ENCODE results near the gene TAF1L.
"Not testable (repeated sequence)": the region's sequence is repeated elsewhere in the genome, so short reads cannot be mapped to it uniquely, and the experiment has no call there.

The TAF1L gene

GRCh38 chr9:32635362-32635761, at the start of gene TAF1L:
TAF1L (minus strand) TSS chr9:32635669; CDS start chr9:32635579, 90 bp downstream.
- DNase-seq (ENCODE audit: low spot score), result no peak

- DNase-seq (ENCODE audit: low spot score), result no peak
Observed at GRCh38 chr9:32681751-32682150, 46.3 kb upstream of the TAF1L start.

GRCh38 chr9:32677931-32678330, 42.5 kb upstream of the TAF1L start:
- no peak for DNase-seq (ENCODE audit: low spot score)

- DNase-seq (ENCODE audit: low spot score), result no peak
Observed at GRCh38 chr9:32672469-32672868, 37.0 kb upstream of the TAF1L start.

- no peak for DNase-seq (ENCODE audit: low spot score)
Observed at GRCh38 chr9:32671333-32671732, 35.9 kb upstream of the TAF1L start.

GRCh38 chr9:32665101-32665500, 29.6 kb upstream of the TAF1L start:
- no peak for DNase-seq (ENCODE audit: low spot score)

GRCh38 chr9:32663741-32664140, 28.3 kb upstream of the TAF1L start:
- DNase-seq (ENCODE audit: low spot score), result no peak

- no peak for DNase-seq (ENCODE audit: low spot score)
Observed at GRCh38 chr9:32647671-32648070, 12.2 kb upstream of the TAF1L start.

GRCh38 chr9:32644698-32645097, 9.2 kb upstream of the TAF1L start:
- no peak for DNase-seq (ENCODE audit: low spot score)

- DNase-seq (ENCODE audit: low spot score), result not testable (repeated sequence)
Observed at GRCh38 chr9:32633151-32633550, 2.3 kb downstream of the TAF1L start.

GRCh38 chr9:32631991-32632390, 3.5 kb downstream of the TAF1L start:
- no peak for DNase-seq (ENCODE audit: low spot score)

GRCh38 chr9:32627394-32627954, 8.0 kb downstream of the TAF1L start:
- DNase-seq (ENCODE audit: low spot score), result no peak

- no peak for DNase-seq (ENCODE audit: low spot score)
Observed at GRCh38 chr9:32625320-32625719, 10.1 kb downstream of the TAF1L start.

- no peak for DNase-seq (ENCODE audit: low spot score)
Observed at GRCh38 chr9:32622948-32623347, 12.5 kb downstream of the TAF1L start.

- DNase-seq (ENCODE audit: low spot score), result no peak
Observed at GRCh38 chr9:32618261-32618660, 17.2 kb downstream of the TAF1L start.

- DNase-seq (ENCODE audit: low spot score), result no peak
Observed at GRCh38 chr9:32606811-32607210, 28.7 kb downstream of the TAF1L start.

GRCh38 chr9:32603914-32604852, 31.3 kb downstream of the TAF1L start:
- no peak for DNase-seq (ENCODE audit: low spot score)

- not testable (repeated sequence) for DNase-seq (ENCODE audit: low spot score)
Observed at GRCh38 chr9:32599021-32599420, 36.4 kb downstream of the TAF1L start.

- no peak for DNase-seq (ENCODE audit: low spot score)
Observed at GRCh38 chr9:32596936-32597335, 38.5 kb downstream of the TAF1L start.

- DNase-seq (ENCODE audit: low spot score), result no peak
Observed at GRCh38 chr9:32596096-32596865, 39.2 kb downstream of the TAF1L start.

GRCh38 chr9:32590898-32591297, 44.6 kb downstream of the TAF1L start:
- DNase-seq (ENCODE audit: low spot score), result no peak

GRCh38 chr9:32590476-32590875, 45.0 kb downstream of the TAF1L start:
- no peak for DNase-seq (ENCODE audit: low spot score)

Measured in hematopoietic multipotent progenitor cell treated with erythropoietin and hydrocortisone succinate and interleukin-3 and kit ligand, for 17 days (in vitro differentiated cells).